HG03060 (cell line): ENCODE results near the gene FBN3.
"Not testable (repeated sequence)": the region's sequence is repeated elsewhere in the genome, so short reads cannot be mapped to it uniquely, and the experiment has no call there.

Experiments used
- ATAC-seq: cut with Tn5 transposase; IDR thresholded peaks from one replicate; pipeline ENCODE4 v1.9.1; 2021; ENCODE audit warnings: low read depth, moderate number of reproducible peaks; ENCODE audit not compliant: unreplicated experiment

Gene FBN3

DNA sequence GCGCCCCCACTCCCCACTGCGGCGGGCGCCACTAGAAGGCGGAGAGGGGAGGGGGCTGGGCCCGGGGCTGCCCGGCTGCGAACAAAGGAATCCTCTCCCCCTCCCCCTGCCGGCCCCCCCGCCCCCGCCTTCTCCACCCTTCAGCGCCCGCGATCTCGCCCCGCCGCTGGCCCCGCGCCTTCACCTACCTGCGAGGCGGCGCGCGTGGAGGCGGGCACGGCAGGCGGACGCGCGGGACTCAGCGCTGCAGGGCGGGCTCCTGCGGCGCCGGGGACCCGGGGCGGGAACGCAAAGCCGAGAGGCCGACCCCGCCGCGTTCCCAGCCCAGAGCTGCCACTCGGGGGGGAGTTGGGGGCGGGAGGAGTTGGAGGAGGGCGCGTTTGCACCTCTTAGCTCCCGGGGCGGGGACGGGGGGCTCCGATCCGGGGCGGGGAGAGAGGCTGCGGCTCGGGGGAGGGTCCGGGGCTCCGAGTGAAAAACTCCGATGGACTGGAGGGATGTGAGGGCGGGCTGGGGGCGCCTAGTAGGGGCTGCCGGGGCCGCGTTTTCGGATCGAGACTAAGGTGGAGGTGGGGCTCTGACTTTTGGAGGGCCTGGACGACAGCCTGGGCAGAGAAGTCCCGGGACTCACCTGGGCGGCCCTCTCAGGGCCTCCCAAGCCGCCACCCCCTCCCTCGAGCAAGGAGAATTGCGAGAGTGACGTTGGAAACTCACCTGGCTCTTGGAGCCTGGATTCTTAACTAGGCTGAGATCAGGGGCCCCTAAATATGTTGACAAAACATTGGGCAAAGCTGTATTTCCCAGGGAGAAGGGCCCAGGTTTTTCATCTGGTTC is at the start of gene FBN3:
FBN3 (minus strand) TSS at position 332 of the 834 bp plus-strand sequence. CDS start 2,112 bp downstream, outside the sequence.
- no peak for ATAC-seq

DNA sequence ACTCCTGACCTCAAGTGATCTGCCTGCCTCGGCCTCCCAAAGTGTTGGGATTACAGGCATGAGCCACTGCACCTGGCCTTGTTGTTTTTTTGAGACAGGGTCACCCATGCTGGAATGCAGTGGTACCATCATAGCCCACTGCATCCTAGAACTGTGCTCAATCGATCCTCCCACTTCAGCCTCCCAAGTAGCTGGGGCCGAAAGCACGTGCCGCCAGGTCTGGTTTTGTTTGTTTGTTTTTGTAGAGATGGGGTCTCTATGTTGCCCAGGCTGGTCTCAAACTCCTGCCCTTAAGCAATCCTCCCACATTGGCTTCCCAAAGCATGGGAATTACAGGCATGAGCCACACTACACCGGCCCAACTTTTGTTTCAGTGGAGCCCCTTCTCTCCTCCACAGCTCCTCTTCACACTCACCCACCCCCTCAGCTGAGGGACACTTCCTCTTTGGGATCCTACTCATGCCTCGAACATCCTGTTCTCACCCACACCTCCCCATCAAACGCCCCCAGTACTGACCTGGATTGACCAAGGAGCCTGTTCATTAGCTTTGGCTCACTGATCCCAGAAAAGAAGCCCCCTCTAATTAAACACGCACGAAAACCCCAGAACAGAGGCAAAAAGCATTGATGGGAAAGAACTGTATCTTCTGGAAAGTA is 47.0 kb upstream of the FBN3 start:
- no peak for ATAC-seq

DNA sequence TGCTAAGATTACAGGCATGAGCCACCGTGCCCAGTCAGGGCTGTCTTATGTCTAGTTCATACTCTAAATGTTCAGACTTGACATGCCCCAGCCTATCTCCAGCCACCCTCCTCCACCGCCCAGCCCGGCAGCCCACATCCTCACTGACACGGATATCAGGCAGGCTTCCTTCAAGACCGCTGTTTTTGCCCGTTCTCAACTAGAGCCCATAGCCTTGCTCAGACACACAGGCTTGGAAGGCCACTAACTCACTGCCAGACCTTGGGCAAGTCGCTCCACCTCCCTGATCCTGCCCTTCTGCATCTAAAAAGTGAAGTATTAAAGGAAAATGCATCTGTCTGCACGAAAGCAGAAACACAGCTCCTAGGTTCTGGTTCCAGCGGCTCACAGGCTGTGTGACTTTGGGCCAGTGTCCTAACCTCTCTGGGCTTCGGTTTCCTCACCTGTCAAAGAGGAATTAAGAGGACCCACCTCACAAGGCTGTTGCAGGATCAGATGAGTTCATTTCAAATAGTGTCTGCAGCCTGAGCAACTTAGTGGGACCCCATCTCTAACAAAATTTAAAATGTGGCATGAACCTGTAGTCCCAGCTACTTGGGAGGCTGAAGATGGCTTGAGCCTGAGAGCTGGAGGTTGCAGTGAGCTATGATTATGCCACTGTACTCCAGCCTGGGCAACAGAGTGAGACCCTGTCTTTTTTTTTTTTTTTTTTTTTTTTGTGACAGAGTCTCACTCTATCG is 45.3 kb upstream of the FBN3 start:
- no peak for ATAC-seq

DNA sequence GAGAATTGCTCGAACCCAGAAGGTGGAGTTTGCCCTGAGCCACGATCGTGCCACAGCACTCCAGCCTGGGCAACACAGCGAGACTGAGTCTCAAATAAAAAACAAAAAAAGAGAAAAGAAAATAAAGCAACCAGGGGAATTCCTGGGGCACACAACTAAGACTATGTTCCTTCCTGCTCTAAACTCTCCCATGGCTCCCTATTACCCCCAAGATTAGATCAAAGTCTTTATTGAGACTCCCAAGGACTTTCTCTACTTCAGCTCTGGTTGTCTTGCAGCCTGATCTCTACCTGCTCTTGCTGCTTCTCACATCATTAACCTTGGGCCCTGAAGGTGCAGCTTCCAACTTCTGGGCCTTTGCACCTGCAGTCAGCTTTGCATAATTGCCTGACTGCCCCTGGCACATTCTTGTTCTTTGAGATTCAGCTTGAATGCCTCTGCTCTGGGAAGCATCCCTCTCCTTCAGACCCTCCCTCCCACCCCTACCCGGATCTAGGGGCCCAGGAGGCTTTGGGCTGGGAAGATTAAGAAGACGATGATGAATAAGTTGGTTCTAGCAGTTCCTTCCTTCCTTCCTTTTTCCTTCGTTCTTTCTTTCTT is 42.9 kb upstream of the FBN3 start:
- no peak for ATAC-seq

DNA sequence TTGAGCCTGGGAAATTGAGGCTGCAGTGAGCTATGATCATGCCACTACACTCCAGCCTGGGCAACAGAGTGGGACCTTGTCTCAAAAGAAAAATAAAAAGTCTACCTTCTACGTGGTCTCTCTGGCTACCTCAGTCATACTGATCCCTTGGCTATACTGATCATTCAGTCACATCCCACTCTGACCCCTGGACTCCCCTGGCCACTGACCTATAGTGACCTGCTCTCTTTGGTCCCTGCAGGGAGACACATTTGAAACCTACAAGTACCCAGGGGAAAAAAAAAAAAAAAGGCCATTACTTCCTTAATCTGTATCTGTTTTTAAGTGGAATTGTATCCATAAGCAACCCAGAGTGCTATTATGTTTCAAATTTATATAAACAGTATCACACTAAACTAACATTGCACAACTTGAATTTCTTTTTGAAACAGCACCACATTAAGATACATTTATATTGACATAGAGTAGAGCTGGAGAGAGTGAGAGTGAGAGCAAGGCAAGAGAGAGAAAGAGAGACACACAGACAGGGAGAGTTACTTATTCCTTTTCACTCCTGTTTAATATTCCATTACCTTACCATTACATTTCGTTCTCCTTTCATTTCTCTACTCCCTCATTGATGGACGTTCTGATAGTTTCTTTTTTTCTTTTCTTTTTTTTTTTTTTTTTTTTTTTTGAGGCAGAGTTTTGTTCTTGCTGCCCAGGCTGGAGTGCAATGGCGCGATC is 36.1 kb upstream of the FBN3 start:
- no peak for ATAC-seq

DNA sequence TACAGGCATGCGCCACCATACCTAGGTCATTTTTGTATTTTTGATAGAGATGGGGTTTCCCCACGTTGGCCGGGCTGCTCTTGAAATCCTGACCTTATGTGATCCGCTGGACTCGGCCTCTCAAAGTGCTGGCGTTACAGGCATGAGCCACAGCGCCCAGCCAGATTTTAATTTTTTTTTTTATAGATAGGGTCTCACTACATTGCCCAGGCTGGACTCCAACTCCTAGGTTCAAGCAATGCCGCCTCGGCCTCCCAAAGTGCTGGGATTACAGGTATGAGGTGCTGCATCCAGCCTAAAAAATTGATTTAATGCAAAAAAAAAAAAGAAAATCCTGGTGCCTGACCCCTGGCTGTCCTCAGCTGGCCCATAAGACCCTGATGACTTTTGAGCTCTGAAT is 34.9 kb upstream of the FBN3 start:
- no peak for ATAC-seq

DNA sequence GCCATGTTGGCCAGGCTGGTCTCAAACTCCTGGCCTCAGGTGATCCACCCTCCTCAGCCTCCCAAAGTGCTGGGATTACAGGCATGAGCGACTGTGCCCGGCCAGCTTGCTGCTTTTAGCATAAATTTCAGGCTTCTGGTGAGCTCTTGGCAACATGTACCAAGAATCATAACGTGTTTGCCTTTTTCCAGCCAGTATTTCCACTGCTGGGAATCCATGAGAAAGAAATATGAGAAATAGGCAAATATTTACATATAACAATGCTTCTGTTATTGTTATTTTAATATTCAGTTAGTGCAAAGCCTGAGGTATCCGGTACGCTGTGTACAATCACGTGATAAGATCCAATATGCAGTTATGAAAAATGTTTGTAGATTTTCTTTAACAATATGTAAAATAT is 30.6 kb upstream of the FBN3 start:
- ATAC-seq, result no peak

DNA sequence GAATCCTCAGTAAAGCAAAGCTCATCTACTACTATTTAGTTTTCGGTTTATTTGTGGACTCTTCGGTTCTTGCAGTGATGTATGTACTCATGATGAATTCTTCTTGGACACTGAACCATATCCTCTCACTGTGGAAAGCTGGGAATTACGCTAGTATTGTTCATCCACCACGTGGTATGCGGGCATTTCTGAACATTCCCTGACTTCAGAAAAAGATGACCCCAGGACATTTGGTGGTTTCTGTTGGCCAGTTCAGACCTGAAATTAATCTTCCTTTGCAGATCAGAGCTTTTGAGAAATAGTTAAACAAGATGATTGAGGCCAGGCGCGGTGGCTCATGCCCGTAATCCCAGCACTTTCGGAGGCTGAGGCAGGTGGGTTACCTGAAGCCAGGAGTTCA is 25.3 kb upstream of the FBN3 start:
- no peak for ATAC-seq

DNA sequence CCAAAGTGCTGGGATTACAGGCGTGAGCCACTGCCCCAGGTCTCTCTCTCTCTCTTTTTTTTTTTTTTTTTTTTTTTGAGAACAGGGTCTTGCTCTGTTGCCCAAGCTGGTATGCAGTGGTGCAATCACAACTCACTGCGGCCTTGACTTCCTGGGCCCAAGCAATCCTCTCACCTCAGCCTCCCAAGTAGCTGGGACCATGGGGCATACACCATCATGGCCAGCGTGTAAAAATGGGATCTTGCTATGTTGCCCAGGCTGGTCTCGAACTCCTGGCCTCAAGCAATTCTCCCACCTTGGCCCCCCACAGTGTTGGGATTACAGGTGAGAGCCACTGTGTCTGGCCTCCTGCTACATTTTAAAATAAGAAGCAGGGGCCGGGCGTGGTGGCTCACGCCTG is 19.1 kb upstream of the FBN3 start:
- no peak for ATAC-seq

DNA sequence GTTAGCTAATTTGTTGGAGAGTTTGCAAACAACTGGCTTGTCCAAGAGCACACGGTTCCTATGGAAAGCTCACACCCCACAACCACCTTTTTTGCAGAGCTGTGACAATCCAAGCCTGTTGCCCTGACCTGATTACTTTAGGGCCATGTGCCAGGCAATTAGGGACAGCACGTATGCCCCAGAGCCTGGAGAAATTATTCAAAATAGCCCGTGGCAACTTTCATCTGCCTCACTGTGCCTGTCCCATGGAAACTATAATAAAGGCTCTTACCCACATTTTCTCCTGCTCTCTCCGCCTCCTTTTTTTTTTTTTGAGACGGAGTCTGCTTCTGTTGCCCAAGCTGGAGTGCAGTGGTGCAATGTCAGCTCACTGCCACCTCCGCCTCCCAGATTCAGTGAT is 18.6 kb upstream of the FBN3 start:
- ATAC-seq, result no peak

DNA sequence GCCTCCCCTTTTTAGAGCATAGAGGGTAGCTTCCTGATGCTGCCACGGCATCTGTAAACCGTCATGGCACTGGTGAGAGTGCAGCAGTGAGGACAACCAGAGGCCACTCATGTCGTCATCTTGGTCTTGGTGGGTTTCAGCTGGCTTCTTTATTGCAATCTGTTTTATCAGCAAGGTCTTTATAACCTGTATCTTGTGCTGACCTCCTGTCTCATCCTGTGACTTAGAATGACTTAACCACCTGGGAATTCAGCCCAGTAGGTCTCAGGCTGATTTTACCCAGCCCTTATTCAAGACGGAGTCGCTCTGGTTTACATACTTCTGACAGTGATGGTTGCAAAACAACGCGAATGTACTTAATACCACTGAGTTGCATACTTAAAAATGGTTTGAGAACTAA is 14.4 kb upstream of the FBN3 start:
- ATAC-seq, result no peak

DNA sequence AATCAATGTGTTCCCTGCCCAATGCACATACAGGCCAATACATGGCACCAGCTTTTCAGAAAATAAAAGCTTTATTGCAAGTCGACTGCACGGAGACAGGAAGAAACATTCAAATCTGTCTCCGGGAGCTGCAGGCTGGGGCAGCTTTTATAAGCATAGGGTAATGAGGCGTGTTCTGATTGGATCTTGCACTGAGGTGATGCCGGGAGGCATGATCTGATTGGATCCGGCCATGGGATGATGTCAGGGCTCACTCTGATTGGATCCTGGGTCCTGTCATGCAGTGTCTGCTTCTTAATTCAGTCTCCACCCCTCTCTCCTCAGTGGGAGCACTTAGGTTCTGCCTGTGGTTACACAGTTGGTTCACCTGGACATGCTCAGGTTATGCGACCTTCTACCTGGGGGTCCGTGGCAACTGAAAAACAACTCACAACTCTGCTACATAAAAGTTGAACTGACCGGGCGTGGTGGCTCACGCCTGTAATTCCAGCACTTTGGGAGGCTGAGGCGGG is 11.8 kb upstream of the FBN3 start:
- ATAC-seq, result no peak

DNA sequence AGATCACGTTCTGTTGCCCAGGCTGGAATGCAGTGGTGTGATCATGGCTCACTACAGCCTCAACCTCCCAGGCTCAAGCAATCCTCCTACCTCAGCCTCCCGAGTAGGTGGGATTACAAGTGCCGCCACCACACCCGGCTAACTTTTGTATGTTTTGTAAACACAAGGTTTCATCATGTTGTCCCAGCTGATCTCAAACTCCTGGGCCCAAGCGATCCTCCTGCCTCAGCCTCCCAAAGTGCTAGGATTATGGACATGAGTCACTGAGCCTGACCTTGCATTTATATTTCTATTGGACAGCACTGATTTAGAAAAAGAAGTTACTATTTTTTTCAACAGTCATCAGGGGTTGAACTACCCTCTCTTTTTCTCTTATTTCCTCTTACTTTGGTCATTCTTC is 9.9 kb upstream of the FBN3 start:
- not testable (repeated sequence) for ATAC-seq

DNA sequence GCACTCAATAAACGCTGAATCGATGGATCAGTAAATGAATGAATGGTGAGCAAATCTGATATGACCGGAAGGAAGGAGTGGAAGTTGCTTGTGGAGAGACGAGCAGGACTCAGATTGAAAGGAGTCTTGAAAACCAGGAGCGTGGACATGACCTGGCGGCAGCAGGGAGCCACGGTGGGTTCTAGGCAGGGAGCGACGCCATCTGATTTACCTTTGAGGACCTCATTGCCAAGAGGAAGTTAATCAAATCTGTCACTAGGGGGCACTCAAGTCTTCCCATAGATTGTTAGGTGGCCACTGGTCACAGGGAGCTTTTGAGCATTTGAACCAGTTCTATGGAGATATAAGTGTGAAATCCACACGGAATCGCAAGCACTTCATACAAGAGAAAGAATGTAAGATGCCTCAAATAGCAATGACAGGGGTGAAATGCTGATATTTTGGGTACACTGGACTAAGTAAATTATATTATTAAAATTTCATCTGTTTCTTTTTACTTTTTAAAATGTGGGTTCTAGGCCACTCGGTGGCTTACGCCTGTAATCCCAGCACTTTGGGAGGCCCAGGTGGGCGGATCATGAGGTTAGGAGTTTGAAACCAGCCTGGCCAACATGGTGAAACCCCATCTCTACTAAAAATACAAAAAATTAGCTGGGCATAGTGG is 9.2 kb upstream of the FBN3 start:
- ATAC-seq, result no peak

DNA sequence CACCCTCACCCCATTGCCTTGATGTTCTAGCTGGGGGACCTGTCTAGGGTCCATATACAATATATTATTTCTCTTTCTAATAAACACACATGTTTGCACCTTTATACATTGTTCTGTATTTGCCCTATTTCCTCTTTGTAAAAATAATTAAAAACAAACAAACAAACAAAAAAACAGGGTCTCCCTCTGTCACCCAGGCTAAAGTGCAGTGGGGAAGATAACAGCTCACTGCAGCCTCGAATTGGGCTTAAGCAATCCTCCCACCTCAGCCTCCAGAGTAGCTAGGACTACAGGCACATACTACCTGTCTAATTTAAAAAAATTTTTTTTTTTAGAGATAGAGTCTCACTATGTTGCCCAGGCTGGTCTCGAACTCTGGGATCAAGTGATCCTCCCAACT is 5.9 kb upstream of the FBN3 start:
- ATAC-seq, result no peak

DNA sequence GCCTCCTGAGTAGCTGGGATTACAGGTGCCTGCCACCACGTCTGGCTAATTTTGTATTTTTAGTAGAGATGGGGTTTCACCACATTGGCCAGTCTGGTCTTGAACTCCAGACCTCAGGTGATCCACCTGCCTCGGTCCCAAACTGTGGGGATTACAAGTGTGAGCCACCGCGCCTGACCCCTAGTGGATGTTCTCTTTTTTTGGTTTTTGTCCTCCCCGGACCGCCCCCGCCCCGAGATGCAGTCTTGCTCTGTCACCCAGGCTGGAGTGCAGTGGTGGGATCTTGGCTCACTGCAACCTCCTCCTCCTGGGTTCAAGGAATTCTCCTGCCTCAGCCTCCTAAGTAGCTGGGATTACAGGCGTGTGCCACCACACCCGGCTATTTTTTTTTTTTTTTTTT is 4.6 kb upstream of the FBN3 start:
- ATAC-seq, result not testable (repeated sequence)

DNA sequence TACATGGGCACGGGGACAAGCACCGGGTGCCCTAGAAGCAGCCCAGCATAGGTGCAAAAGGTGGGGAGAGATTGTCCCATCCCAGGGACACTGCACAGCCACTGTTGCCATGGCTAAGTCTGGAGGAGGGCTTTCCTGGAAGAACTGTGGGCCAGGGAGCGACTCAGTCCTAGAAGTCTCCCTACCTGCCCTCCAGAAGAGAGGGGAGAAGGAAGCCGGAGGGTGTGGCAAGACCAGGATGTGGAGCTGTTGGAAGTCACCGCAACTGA is 2.3 kb upstream of the FBN3 start:
- no peak for ATAC-seq

DNA sequence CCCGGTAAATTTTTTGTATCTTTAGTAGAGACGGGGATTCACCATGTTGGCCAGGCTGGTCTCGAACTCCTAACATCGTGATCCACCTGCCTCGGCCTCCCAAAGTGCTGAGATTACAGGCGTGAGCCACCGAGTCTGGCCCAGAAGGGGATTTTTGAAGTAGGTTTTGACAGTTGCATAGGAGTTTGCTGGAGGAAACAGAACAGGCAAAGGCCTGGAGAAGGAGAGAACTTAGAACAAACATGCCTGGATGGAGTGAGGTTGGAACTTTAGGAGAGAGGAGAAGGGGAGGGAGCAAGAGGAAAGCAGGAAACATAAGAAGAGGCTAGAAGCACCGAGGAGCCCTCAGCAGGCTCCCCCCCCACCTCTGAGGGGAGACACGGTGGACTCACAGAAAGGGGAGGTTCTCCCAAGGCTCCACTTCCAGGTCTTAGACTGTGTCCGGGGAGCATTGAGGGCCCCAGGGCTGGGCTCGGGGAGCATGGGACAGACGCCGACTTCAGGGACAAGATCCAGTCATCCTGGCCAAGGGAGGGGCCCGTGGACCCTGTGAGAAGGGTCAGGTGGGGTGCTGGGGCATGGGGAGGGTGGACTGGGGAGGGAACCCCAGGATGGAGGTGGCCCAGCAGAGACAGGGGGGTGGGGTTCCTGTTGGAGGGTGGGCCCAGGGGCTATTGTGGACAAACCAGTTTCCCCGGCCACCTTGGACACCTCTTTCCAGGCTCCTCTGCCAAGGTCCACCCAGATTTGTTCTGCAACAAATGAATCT is 1.8 kb upstream of the FBN3 start:
- ATAC-seq, result no peak

DNA sequence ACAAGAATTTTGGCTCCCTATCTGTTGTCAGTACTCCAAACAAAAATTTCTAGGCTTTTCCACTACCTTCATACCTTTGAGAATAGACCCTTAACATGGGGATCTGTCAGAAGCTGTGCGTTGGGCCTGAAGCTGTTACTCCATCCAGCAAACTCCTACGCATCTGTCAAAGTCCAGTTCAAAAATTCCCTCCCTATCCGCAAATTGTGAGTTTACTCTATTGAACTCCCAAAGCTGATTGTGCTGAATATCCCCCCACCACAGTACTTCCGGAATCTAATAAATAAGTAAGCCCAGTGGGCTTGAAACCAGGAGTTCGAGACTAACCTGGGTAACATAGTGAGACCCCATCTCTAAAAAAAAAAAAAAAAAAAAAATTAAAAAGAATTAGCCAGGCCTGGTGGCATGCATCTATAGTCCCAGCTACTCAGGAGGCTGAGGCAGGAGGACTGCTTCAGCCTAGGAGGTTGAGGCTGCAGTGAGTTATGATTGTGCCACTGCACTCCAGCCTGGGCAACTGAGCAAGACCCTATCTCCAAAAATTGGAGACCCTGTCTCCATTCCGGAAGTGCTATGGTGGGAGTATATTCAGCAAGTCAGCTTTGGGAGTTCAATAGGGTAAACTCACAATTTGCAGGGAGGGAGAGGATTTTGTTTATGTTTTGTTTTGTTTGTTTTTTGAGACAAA is 930 bp upstream of the FBN3 start:
- ATAC-seq, result no peak
